ENCODE results near the gene CCDC149. TPM values are rescaled to one million over a fixed set of nuclear protein-coding genes. Genes with fewer than 3 reads are reported as not detected.

CCDC149 gene
- total RNA-seq, 120 experiments from 2014 or later: 26.6 to 70.3 (median 53.3) TPM

Other genes starting within 250 kb of the CCDC149 start
- gene SOD3, start 117.5 kb downstream of the CCDC149 start, total RNA-seq: 10 to 100 TPM in 90 of 120 experiments, 1 to 10 TPM in 30; 4.9 to 47.8 (median 13.0) TPM
- gene LGI2, start 117.9 kb upstream of the CCDC149 start, total RNA-seq: 10 to 100 TPM in 10 of 120 experiments, 1 to 10 TPM in 110; 1.4 to 14.5 (median 6.4) TPM
- gene SEPSECS, start 247.4 kb upstream of the CCDC149 start, total RNA-seq: 10 to 100 TPM in 23 of 120 experiments, 1 to 10 TPM in 97; 3.9 to 15.5 (median 8.4) TPM

All from dorsolateral prefrontal cortex (tissue), 118 donors.